HEK293 (cell line): ENCODE results near the gene INTS14.

Experiments used
- MEIS1 ChIP-seq: sonication (generic); formaldehyde crosslinking; IDR thresholded peaks from 2 replicates; pipeline ENCODE4 v1.8.1; 2022; ENCODE audit warnings: missing genetic modification reagents, mild to moderate bottlenecking, borderline replicate concordance
- MYNN ChIP-seq: fragments of 450-650 bp; formaldehyde crosslinking; IDR thresholded peaks from 2 replicates; pipeline ENCODE4 v1.5.1; 2016; ENCODE audit warnings: missing biosample characterization, missing genetic modification characterization, borderline replicate concordance
- PBX3 ChIP-seq: sonication (generic); formaldehyde crosslinking; IDR thresholded peaks from 2 replicates; pipeline ENCODE4 v1.8.1; 2022; ENCODE audit warnings: mild to moderate bottlenecking, moderate library complexity, missing genetic modification reagents
- REST ChIP-seq: fragments of 450-650 bp; formaldehyde crosslinking; IDR thresholded peaks from 2 replicates; pipeline ENCODE4 v1.5.1; 2016; ENCODE audit warnings: missing biosample characterization, missing genetic modification characterization
- SP7 ChIP-seq: fragments of 450-650 bp; formaldehyde crosslinking; IDR thresholded peaks from 2 replicates; pipeline ENCODE4 v1.5.1; 2016; ENCODE audit warnings: missing biosample characterization, missing genetic modification characterization
- ZBTB21 ChIP-seq: fragments of 450-650 bp; formaldehyde crosslinking; IDR thresholded peaks from 2 replicates; pipeline ENCODE4 v1.5.1; 2017; ENCODE audit warnings: missing biosample characterization, missing genetic modification characterization
- ZBTB7A ChIP-seq: fragments of 450-650 bp; formaldehyde crosslinking; IDR thresholded peaks from 2 replicates; pipeline ENCODE4 v1.5.1; 2016; ENCODE audit warnings: low read depth, missing biosample characterization, missing genetic modification characterization
- ZNF155 ChIP-seq: fragments of 450-650 bp; formaldehyde crosslinking; IDR thresholded peaks from 2 replicates; pipeline ENCODE4 v1.5.1; 2016; ENCODE audit warnings: missing biosample characterization, missing genetic modification characterization
- ZNF157 ChIP-seq: fragments of 450-650 bp; formaldehyde crosslinking; IDR thresholded peaks from 2 replicates; pipeline ENCODE4 v1.5.1; 2016; ENCODE audit warnings: missing biosample characterization, missing genetic modification characterization
- ZNF202 ChIP-seq: fragments of 450-650 bp; formaldehyde crosslinking; IDR thresholded peaks from 2 replicates; pipeline ENCODE4 v1.5.1; 2016; ENCODE audit warnings: missing biosample characterization, missing genetic modification characterization, borderline replicate concordance
- ZNF211 ChIP-seq: fragments of 450-650 bp; formaldehyde crosslinking; IDR thresholded peaks from 2 replicates; pipeline ENCODE4 v1.5.1; 2016; ENCODE audit warnings: low read depth, missing biosample characterization, missing genetic modification characterization
- ZNF239 ChIP-seq: fragments of 450-650 bp; formaldehyde crosslinking; IDR thresholded peaks from 2 replicates; pipeline ENCODE4 v1.5.1; 2016; ENCODE audit warnings: missing biosample characterization, missing genetic modification characterization
- ZNF274 ChIP-seq, 2 experiments: fragments of 200-500 bp in 1 of 2; fragments of 450-650 bp in 1 of 2; sonication (Bioruptor generic) in 1 of 2; formaldehyde crosslinking in 1 of 2; IDR thresholded peaks; 2 replicates each; pipeline versions ENCODE4 v1.5.1 to v1.6.1; 2014 to 2016; ENCODE audit warnings: borderline replicate concordance in 1 of 2, inconsistent platforms in 1 of 2, low read length in 1 of 2, missing biosample characterization in 1 of 2, missing genetic modification characterization in 1 of 2
- ZNF37A ChIP-seq: fragments of 450-650 bp; IDR thresholded peaks from 2 replicates; pipeline ENCODE4 v1.5.1; 2018; ENCODE audit warnings: missing biosample characterization, missing genetic modification characterization
- ZNF391 ChIP-seq: fragments of 450-650 bp; formaldehyde crosslinking; IDR thresholded peaks from 2 replicates; pipeline ENCODE4 v1.5.1; 2016; ENCODE audit warnings: low read depth, missing biosample characterization, missing genetic modification characterization, borderline replicate concordance
- ZNF423 ChIP-seq: fragments of 450-650 bp; formaldehyde crosslinking; IDR thresholded peaks from 2 replicates; pipeline ENCODE4 v1.5.1; 2016; ENCODE audit warnings: missing biosample characterization, missing genetic modification characterization
- ZNF433 ChIP-seq: fragments of 450-650 bp; formaldehyde crosslinking; IDR thresholded peaks from 2 replicates; pipeline ENCODE4 v1.5.1; 2016; ENCODE audit warnings: missing biosample characterization, missing genetic modification characterization, low read depth
- ZNF48 ChIP-seq: fragments of 450-650 bp; formaldehyde crosslinking; IDR thresholded peaks from 2 replicates; pipeline ENCODE4 v1.5.1; 2016; ENCODE audit warnings: missing biosample characterization, missing genetic modification characterization
- ZNF558 ChIP-seq: fragments of 450-650 bp; formaldehyde crosslinking; IDR thresholded peaks from 2 replicates; pipeline ENCODE4 v1.5.1; 2016; ENCODE audit warnings: missing biosample characterization, missing genetic modification characterization
- ZNF623 ChIP-seq: fragments of 450-650 bp; formaldehyde crosslinking; IDR thresholded peaks from 2 replicates; pipeline ENCODE4 v1.5.1; 2016; ENCODE audit warnings: missing biosample characterization, missing genetic modification characterization
- ZNF664 ChIP-seq: fragments of 450-650 bp; formaldehyde crosslinking; IDR thresholded peaks from 2 replicates; pipeline ENCODE4 v1.5.1; 2016; ENCODE audit warnings: missing biosample characterization, missing genetic modification characterization
- ZNF701 ChIP-seq: fragments of 450-650 bp; formaldehyde crosslinking; IDR thresholded peaks from 2 replicates; pipeline ENCODE4 v1.5.1; 2016; ENCODE audit warnings: missing biosample characterization, missing genetic modification characterization
- ZNF785 ChIP-seq: fragments of 450-650 bp; formaldehyde crosslinking; IDR thresholded peaks from 2 replicates; pipeline ENCODE4 v1.5.1; 2016; ENCODE audit warnings: missing biosample characterization, missing genetic modification characterization
- ZNF792 ChIP-seq: fragments of 450-650 bp; formaldehyde crosslinking; IDR thresholded peaks from 2 replicates; pipeline ENCODE4 v1.5.1; 2016; ENCODE audit warnings: missing biosample characterization, missing genetic modification characterization
- ZNF843 ChIP-seq: fragments of 450-650 bp; formaldehyde crosslinking; IDR thresholded peaks from 2 replicates; pipeline ENCODE4 v1.5.1; 2016; ENCODE audit warnings: missing biosample characterization, missing genetic modification characterization
- ZSCAN5A ChIP-seq: fragments of 450-650 bp; formaldehyde crosslinking; IDR thresholded peaks from 2 replicates; pipeline ENCODE4 v1.5.1; 2016; ENCODE audit warnings: missing biosample characterization, missing genetic modification characterization
- TF ChIP-seq, protein P1 (sequence below): fragments of 450-650 bp; formaldehyde crosslinking; IDR thresholded peaks from 2 replicates; pipeline ENCODE4 v1.5.1; 2016; ENCODE audit warnings: missing biosample characterization, missing genetic modification characterization
- TF ChIP-seq, protein P2 (sequence below): fragments of 450-650 bp; formaldehyde crosslinking; conservative IDR thresholded peaks from 2 replicates; pipeline ENCODE4 v1.5.1; 2016; ENCODE audit warnings: low read depth, missing biosample characterization, missing genetic modification characterization

Gene INTS14

GRCh38 chr15:65533057-65533756, 77.7 kb downstream of the INTS14 start (continued):
- TF ChIP-seq MEIS1 (CRISPR knock-in tag) = no peak
- TF ChIP-seq, protein P1, sequence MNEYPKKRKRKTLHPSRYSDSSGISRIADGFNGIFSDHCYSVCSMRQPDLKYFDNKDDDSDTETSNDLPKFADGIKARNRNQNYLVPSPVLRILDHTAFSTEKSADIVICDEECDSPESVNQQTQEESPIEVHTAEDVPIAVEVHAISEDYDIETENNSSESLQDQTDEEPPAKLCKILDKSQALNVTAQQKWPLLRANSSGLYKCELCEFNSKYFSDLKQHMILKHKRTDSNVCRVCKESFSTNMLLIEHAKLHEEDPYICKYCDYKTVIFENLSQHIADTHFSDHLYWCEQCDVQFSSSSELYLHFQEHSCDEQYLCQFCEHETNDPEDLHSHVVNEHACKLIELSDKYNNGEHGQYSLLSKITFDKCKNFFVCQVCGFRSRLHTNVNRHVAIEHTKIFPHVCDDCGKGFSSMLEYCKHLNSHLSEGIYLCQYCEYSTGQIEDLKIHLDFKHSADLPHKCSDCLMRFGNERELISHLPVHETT (tag by site-specific recombination) = peak; percentile 53
- no peak for TF ChIP-seq ZNF155 (tag by site-specific recombination)
- TF ChIP-seq ZNF558 (tag by site-specific recombination) = 0 out of 2 replicates have a peak, but pooled peaks have one; percentile 20
- TF ChIP-seq REST (tag by site-specific recombination) = no peak
- no peak for TF ChIP-seq ZNF623 (tag by site-specific recombination)
- TF ChIP-seq ZNF785 (tag by site-specific recombination) = no peak
- TF ChIP-seq ZSCAN5A = no peak
- TF ChIP-seq ZBTB21 (tag by site-specific recombination) = peak; percentile 5; the same call in 1 of the 2 replicates
- no peak for TF ChIP-seq ZNF701 (tag by site-specific recombination)
- 0 out of 2 replicates have a peak, but pooled peaks have one; percentile 38 for TF ChIP-seq ZNF792 (tag by site-specific recombination)
- TF ChIP-seq ZNF423 = peak; percentile 89
- TF ChIP-seq ZNF391 (tag by site-specific recombination) = 0 out of 2 replicates have a peak, but pooled peaks have one; percentile 12
- peak; percentile 88 for TF ChIP-seq ZNF843 (tag by site-specific recombination)
- no peak for TF ChIP-seq ZNF202
- no peak for TF ChIP-seq ZNF37A
- no peak for TF ChIP-seq ZNF239 (tag by site-specific recombination)
- no peak for TF ChIP-seq ZNF433 (tag by site-specific recombination)
- TF ChIP-seq SP7 (tag by site-specific recombination) = peak; percentile 100
- TF ChIP-seq, protein P2, sequence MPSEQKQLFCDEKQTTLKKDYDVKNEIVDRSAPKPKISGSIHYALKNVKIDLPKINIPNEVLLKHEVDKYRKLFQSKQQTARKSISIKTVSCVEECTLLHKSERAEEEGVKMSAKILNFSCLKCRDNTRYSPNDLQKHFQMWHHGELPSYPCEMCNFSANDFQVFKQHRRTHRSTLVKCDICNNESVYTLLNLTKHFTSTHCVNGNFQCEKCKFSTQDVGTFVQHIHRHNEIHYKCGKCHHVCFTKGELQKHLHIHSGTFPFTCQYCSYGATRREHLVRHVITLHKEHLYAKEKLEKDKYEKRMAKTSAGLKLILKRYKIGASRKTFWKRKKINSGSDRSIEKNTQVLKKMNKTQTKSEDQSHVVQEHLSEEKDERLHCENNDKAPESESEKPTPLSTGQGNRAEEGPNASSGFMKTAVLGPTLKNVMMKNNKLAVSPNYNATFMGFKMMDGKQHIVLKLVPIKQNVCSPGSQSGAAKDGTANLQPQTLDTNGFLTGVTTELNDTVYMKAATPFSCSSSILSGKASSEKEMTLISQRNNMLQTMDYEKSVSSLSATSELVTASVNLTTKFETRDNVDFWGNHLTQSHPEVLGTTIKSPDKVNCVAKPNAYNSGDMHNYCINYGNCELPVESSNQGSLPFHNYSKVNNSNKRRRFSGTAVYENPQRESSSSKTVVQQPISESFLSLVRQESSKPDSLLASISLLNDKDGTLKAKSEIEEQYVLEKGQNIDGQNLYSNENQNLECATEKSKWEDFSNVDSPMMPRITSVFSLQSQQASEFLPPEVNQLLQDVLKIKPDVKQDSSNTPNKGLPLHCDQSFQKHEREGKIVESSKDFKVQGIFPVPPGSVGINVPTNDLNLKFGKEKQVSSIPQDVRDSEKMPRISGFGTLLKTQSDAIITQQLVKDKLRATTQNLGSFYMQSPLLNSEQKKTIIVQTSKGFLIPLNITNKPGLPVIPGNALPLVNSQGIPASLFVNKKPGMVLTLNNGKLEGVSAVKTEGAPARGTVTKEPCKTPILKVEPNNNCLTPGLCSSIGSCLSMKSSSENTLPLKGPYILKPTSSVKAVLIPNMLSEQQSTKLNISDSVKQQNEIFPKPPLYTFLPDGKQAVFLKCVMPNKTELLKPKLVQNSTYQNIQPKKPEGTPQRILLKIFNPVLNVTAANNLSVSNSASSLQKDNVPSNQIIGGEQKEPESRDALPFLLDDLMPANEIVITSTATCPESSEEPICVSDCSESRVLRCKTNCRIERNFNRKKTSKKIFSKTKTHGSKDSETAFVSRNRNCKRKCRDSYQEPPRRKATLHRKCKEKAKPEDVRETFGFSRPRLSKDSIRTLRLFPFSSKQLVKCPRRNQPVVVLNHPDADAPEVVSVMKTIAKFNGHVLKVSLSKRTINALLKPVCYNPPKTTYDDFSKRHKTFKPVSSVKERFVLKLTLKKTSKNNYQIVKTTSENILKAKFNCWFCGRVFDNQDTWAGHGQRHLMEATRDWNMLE (tag by site-specific recombination) = no peak
- no peak for TF ChIP-seq MYNN (tag by site-specific recombination)
- TF ChIP-seq ZNF48 (tag by site-specific recombination) = no peak
- TF ChIP-seq PBX3 (CRISPR knock-in tag) = no peak
- TF ChIP-seq ZNF274 (IDR thresholded peaks at IDR 0.05; ENCODE audit: low read length) = no peak
- no peak for TF ChIP-seq ZNF274 (tag by site-specific recombination; IDR thresholded peaks at IDR 0.05; ENCODE audit: borderline replicate concordance)
- TF ChIP-seq ZNF664 (tag by site-specific recombination) = peak; percentile 6
- TF ChIP-seq ZBTB7A = no peak
- TF ChIP-seq ZNF211 (tag by site-specific recombination) = no peak
- no peak for TF ChIP-seq ZNF157 (tag by site-specific recombination)
